Ishikawa (cell line): ENCODE measurements around the gene CFTR.

Source experiments
- CREB1 ChIP-seq: IDR thresholded peaks from 2 replicates; pipeline ENCODE4 v1.6.1; 2012; ENCODE audit warnings: low read depth
- NFIC ChIP-seq: IDR thresholded peaks from 2 replicates; pipeline ENCODE4 v1.6.1; 2012
- TAF1 ChIP-seq: IDR thresholded peaks from 2 replicates; pipeline ENCODE4 v1.6.1; 2012; ENCODE audit warnings: low read depth, mild to moderate bottlenecking
- TF ChIP-seq, protein P1 (sequence below): IDR thresholded peaks from 2 replicates; pipeline ENCODE4 v1.6.1; 2012

DNA sequence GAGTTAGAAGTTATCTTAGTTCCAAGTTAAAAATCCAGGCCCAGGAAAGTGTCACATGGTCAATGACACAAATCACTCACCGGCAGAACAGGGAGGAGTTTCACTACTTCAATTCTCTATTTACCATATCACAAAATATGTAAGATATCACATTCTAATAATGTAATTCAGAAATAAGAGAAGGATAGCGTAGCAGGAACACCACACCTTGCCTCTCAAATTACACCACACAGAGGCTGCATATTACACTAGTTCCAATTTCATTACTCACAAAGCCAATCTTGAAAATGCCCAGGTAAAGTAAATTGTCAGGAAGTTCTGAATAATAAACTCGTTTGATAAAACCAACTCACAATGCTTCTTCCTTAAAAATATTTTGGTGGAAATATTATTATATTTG, 224.2 kb downstream of the CFTR start:
- TF ChIP-seq, protein P1, sequence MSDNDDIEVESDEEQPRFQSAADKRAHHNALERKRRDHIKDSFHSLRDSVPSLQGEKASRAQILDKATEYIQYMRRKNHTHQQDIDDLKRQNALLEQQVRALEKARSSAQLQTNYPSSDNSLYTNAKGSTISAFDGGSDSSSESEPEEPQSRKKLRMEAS, result no peak
- TF ChIP-seq NFIC, result no peak
- TF ChIP-seq TAF1, result no peak
- no peak for TF ChIP-seq CREB1
